Testis (tissue), 2 donors: ENCODE results near the gene MRPL19.

Experiments used
- POLR2A ChIP-seq: fragments of 450-650 bp; IDR thresholded peaks from one replicate; pipeline ENCODE4 v1.6.1; 2017; ENCODE audit warnings: antibody characterized with exemption, mild to moderate bottlenecking, moderate library complexity
- TF ChIP-seq, protein P1 (sequence below), 3 experiments: fragments of 450-650 bp in 2 of 3; fragments of 200-600 bp in 1 of 3; sonication (generic) in 1 of 3; IDR thresholded peaks; one replicate each; pipeline ENCODE4 v1.5.1; 2016 to 2019; ENCODE audit warnings: antibody characterized with exemption in 3 of 3, mild to moderate bottlenecking in 2 of 3, moderate library complexity in 1 of 3

DNA sequence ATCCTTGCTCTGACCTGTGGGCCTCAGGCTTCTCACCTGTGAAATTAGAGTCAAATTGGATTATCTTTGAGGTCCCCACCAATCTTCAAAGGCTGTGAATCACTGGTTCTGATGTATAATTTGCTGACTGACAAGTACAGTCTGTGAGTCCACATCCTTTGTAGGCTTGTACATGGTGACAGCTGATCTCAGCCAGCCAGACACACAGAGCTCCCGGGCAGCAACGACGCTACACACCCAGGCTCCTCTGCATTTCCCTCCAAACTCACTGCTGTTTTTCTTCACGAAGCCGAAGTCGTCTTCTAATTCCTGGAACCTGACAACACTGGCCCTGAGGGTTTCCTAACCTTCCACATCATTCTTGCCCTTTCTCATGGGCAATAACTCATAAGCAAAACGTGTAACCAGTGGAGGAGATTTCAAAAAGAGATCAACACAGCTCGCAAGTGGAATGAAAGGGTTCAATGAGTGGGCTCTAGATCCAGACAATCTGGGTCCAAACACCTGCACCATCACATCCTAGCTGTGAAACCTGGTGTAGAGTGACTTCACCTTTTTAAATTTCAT lies 47.9 kb upstream of the MRPL19 start:
- TF ChIP-seq, protein P1, sequence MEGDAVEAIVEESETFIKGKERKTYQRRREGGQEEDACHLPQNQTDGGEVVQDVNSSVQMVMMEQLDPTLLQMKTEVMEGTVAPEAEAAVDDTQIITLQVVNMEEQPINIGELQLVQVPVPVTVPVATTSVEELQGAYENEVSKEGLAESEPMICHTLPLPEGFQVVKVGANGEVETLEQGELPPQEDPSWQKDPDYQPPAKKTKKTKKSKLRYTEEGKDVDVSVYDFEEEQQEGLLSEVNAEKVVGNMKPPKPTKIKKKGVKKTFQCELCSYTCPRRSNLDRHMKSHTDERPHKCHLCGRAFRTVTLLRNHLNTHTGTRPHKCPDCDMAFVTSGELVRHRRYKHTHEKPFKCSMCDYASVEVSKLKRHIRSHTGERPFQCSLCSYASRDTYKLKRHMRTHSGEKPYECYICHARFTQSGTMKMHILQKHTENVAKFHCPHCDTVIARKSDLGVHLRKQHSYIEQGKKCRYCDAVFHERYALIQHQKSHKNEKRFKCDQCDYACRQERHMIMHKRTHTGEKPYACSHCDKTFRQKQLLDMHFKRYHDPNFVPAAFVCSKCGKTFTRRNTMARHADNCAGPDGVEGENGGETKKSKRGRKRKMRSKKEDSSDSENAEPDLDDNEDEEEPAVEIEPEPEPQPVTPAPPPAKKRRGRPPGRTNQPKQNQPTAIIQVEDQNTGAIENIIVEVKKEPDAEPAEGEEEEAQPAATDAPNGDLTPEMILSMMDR (IDR thresholded peaks at IDR 0.05), result no peak
- TF ChIP-seq POLR2A, result no peak
